Mesodermal cell (in vitro differentiated cells): ENCODE measurements around the gene DNAH1.

Source experiments
- H3K27ac ChIP-seq: 2 replicates; pipeline ENCODE4 v1.7.0; 2013; ENCODE audit warnings: mild to moderate bottlenecking, low read depth, low read length, moderate library complexity; ENCODE audit not compliant: severe bottlenecking
- H3K36me3 ChIP-seq: 2 replicates; pipeline ENCODE4 v1.7.1; 2013; ENCODE audit warnings: mild to moderate bottlenecking, low read length, moderate library complexity; ENCODE audit not compliant: control insufficient read depth, insufficient read depth
- H3K4me1 ChIP-seq: one replicate; pipeline ENCODE4 v1.7.1; 2013; ENCODE audit warnings: mild to moderate bottlenecking, low read length; ENCODE audit not compliant: insufficient read depth, control insufficient read depth, poor library complexity, severe bottlenecking
- H3K4me3 ChIP-seq: 2 replicates; pipeline ENCODE4 v1.7.0; 2013; ENCODE audit warnings: low read length, control low read depth, mild to moderate bottlenecking; ENCODE audit not compliant: insufficient read depth, poor library complexity, severe bottlenecking; ENCODE audit errors: extremely low read depth
- H3K9me3 ChIP-seq: 2 replicates; pipeline ENCODE4 v1.7.1; 2013; ENCODE audit warnings: mild to moderate bottlenecking, low read length, moderate library complexity; ENCODE audit not compliant: control insufficient read depth
- WGBS, 2 experiments: methylation state at CpG; one replicate each; pipeline ENCODE4 v1.1.5; 2013; ENCODE audit warnings: missing lambda C conversion rate in 2 of 2; ENCODE audit not compliant: insufficient coverage in 2 of 2; 5-methylcytosine and 5-hydroxymethylcytosine counted together

Gene DNAH1

DNA sequence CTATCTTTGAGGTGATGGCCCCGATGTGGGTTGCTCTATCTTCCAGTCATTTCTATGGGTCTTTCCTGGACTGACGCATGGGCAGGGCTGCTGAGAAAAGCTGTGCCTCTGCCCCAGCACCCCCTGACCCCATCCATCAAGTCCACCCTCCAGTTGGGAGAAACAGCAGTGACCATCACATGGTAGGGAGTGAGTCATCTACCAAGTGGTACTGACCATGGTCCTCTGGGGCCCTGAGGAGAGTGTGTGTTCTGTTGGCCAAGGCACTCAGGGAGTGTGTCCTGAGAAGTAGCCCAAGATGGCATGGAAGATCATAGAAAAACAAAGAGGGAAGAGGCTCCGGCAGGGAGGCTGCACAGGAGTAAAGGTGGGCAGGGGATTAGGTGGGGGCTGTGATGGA is 1.6 kb upstream of the DNAH1 start:
- Histone ChIP-seq H3K36me3 (no peaks in the 10 kb centered on the region), H3K4me1 (peaks cover 13% of the 10 kb centered on the region), H3K9me3 (no peaks in the 10 kb centered on the region), H3K4me3 (no peak overlapping the region), H3K27ac (no peak overlapping the region)
- WGBS, 2 experiments, result 95 to 100% methylated on average over 2 to 3 of the region's 3 CpGs

DNA sequence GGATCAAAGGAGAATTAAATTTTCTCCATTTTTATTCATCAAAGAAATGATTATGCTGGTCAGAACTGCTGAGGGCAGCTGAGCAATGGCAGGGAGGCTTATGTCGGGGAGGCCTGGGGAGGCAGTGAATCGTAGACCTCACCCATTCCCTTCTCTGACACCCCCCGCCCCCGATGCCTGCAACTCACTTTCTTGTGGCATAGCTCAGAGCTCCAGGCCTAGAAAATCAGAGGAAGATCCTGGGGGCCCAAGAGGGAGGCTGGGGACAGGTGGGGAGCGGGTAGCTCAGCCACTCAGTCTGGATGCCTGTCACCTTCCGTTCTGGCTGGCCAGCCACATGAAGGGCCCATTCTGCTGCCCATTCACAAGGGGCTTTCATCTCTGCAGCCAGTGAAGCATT is 1.1 kb upstream of the DNAH1 start:
- 86 to 88% methylated on average over 3 to 5 of the region's 6 CpGs for WGBS, 2 experiments
- H3K36me3 ChIP-seq, result no peaks in the 10 kb centered on the region
- no peak overlapping the region for H3K4me3 ChIP-seq
- peaks cover 13% of the 10 kb centered on the region for H3K4me1 ChIP-seq
- no peaks in the 10 kb centered on the region for H3K9me3 ChIP-seq
- H3K27ac ChIP-seq, result no peak overlapping the region

DNA sequence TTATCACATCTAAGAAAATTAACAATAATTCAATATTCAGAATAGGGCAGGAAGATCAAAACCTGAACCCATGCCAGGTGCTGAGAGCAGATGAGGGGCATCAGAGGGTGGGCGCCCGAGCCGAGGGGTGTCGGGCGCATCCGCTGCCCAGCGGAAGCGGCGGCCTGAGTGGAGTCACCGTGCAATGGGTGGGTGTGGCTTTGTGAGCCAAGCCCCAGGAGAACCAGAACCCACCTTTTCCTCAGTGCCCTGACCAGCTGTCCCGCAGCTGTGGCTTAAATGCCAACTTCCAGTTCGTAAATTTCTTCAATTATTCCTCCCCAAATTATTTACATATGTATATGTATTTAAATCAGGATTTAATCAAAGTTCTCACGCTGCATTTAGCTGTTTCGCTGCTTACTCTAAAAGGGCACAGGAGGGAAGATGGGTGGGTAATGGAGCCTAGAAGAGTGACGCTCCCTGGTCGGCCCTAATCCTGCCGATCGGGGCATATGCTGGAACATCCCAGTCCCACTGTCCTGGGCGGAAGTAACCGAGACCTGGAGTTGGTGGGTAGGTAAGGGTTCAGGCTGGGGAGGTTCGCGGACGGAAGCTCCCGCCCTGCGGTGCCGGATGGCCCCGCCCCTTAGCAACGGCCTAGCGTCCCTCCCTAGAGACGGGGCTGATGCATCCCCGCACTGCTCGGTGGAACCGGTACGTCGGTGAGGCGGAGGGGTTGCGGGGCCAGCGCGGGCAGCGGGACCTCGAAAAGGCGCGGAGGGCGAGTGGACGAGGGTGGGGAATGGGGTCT is 1.3 kb downstream of the DNAH1 start:
- no peak overlapping the region for H3K27ac ChIP-seq
- 26 to 31% methylated on average over 28 of the region's 45 CpGs for WGBS, 2 experiments
- H3K4me3 ChIP-seq, result peak overlapping the region; percentile 22
- H3K36me3 ChIP-seq, result no peaks in the 10 kb centered on the region
- H3K4me1 ChIP-seq, result peaks cover 16% of the 10 kb centered on the region
- H3K9me3 ChIP-seq, result no peaks in the 10 kb centered on the region

DNA sequence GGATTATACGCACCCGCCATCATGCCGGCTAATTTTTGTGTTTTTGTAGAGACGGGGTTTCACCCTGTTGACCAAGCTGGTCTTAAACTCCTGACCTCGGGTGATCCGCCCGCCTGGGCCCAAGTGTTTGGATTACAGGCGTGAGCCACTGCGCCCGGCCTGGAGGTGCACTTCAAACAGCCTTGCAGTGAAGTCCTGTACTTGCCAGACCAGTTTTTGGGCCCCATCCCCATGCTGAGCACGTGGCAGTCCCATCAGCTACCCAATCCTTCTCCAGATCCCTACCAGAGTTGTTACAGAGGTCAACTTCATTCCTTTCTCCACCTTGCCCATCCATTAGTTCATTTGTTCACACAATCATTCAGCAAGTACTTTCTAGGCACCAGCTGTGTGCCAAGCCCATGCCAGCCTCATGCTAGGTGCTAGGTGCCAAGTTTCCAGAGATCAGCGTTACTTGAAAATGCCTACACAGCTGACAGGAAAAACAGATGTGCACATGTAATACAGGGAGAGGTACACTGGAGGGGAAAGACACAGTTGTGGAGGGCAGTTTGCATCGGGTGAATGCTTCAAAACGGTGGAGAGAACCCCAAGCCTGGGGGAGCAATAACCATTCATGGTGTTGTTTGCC is 2.2 kb downstream of the DNAH1 start:
- peaks cover 16% of the 10 kb centered on the region for H3K4me1 ChIP-seq
- H3K27ac ChIP-seq, result no peak overlapping the region
- 84% methylated on average over 14 of the region's 14 CpGs for WGBS, 2 experiments
- no peaks in the 10 kb centered on the region for H3K36me3 ChIP-seq
- no peak overlapping the region for H3K4me3 ChIP-seq
- H3K9me3 ChIP-seq, result no peaks in the 10 kb centered on the region

DNA sequence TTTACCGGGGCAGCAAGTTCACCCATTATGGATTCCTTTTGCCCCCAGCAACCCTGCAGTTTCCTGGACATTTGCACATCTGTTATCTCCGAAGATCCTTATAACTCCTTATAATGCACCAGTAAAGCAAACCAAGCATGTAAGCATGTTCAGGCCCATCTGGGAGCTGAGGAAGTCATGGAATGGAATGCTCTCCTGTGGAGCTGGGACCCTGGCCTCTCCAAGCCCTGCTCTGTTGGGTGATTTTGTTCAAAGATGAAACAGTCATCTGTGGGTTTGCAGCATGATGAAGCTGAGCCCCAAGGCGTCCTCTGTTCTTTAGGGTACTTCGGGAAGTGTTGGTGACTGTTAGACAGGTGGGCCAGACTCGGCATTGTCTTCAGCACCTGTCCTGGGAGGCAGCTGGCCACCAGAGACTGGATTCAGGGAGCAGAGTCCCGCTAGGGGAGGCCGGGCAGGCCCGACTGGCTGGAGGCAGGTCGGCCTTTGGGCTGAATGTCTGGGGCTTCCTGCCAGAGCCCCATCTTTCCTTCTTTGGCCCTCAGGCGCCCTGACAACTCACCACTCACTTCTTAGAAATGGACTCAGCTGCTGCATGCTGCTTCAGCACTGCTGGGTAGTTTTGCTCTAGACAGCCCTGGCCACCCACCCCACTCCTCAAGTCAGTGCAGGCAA is 3.9 kb downstream of the DNAH1 start:
- Histone ChIP-seq H3K4me1 (peaks cover 13% of the 10 kb centered on the region), H3K4me3 (no peak overlapping the region), H3K27ac (no peak overlapping the region), H3K9me3 (no peaks in the 10 kb centered on the region), H3K36me3 (no peaks in the 10 kb centered on the region)
- 81 to 84% methylated on average over 8 to 9 of the region's 10 CpGs for WGBS, 2 experiments

DNA sequence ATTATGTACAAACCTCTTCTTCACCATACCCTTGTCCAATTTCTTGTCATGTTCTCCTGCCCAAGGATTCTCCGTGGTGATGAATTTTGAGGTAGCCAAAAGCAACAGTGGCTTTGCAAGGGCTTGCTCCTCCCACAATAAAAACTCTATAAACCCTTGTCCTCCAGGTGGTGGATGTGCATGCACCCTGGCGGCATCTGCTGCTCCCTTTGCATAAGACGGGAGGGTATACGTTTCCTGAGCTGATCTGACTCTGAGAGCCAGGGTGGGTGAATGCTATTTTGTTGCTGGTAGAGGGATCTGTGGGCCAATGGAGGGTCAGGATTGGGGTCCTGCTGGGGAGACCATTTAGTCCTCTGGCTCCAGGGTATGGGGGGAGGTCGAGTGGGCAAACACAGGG is 5.4 kb downstream of the DNAH1 start:
- WGBS, 2 experiments, result 63 to 68% methylated on average over 3 to 4 of the region's 5 CpGs
- Histone ChIP-seq H3K4me1 (peaks cover 13% of the 10 kb centered on the region), H3K9me3 (no peaks in the 10 kb centered on the region), H3K36me3 (no peaks in the 10 kb centered on the region), H3K27ac (no peak overlapping the region), H3K4me3 (no peak overlapping the region)

DNA sequence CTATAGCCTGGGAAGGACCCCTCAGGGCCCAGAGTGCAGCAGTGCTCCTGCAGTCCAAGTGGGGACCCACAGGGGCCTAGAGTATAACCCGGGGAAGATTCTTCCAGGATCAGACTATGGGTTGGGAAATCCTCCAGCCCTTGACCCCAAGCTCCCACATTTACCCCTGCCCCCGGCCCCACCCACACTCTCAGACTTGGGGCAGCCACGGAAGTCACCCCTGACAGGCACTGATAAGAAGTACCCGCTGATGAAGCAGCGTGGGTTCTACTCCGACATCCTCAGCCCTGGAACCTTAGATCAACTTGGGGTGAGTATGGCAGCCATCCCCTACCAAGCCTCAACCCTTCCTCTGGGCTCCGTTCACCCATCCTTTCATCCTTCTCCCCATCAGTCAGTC is 6.3 kb downstream of the DNAH1 start:
- no peaks in the 10 kb centered on the region for H3K9me3 ChIP-seq
- no peaks in the 10 kb centered on the region for H3K36me3 ChIP-seq
- H3K27ac ChIP-seq, result no peak overlapping the region
- whole genome bisulfite sequencing, 2 experiments, result 93 to 95% methylated on average over 7 of the region's 7 CpGs
- peaks cover 10% of the 10 kb centered on the region for H3K4me1 ChIP-seq
- H3K4me3 ChIP-seq, result no peak overlapping the region

DNA sequence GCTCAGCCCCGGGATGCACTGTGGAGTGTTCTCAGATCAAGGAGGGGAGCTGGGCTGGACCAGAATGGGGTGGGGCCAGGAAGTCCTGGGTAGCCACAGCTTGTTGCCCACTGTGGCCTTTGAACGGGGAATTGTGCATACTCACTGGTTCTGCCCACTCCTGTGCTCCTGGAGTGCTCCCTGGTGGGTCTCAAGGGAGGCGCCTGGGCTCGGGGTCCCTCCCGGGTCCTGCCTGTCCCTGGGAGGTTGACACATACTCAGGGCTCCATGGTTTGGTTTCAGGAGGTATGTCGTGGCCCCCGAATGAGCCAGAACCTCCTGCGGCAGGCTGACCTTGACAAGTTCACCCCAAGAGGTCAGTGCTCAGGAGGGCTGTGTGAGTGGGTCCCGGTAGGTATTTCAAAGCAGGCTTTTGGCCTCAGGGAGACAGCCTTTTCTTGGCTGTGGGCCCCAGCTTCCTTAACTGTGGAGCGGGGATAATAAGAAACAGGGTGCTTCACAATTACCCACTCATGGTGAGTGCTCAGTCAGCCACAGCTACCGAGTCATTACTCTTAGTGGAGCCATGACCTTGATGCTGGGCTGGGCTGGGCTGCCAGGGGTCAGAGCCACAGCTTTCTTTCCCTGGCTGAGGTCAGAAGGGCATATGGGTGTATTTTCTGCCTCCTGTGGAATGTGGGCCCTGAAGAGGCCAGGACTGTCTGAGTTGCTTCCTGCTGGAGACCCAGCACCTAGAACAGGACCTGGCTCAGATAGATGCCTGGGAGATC is 7.6 kb downstream of the DNAH1 start:
- Histone ChIP-seq H3K9me3 (no peaks in the 10 kb centered on the region), H3K4me3 (no peak overlapping the region), H3K36me3 (no peaks in the 10 kb centered on the region), H3K27ac (no peak overlapping the region), H3K4me1 (peaks cover 10% of the 10 kb centered on the region)
- 90 to 92% methylated on average over 5 to 11 of the region's 11 CpGs for WGBS, 2 experiments

DNA sequence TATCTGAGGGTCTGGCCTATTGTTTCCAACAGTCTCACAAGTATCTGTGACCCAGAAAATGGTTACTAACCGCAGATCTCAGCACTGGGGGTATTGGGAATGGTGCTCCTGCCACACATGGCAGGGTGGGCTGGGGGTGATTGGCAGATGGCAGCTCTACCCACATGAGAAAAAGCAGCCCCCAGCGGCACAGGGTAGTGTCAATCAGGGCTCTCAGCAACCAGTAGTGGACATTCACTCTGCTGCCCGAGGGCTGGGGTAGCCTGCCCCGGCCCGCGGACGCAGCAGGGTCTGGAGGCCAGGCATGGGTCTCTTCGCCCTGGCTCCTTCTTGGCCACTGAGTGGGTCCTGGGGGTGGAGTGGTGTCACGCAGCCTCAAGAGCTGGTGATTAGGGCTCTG is 8.6 kb downstream of the DNAH1 start:
- Histone ChIP-seq H3K4me3 (no peak overlapping the region), H3K27ac (no peak overlapping the region), H3K9me3 (no peaks in the 10 kb centered on the region), H3K4me1 (peaks cover 10% of the 10 kb centered on the region), H3K36me3 (no peaks in the 10 kb centered on the region)
- 85 to 95% methylated on average over 4 to 9 of the region's 9 CpGs for WGBS, 2 experiments

DNA sequence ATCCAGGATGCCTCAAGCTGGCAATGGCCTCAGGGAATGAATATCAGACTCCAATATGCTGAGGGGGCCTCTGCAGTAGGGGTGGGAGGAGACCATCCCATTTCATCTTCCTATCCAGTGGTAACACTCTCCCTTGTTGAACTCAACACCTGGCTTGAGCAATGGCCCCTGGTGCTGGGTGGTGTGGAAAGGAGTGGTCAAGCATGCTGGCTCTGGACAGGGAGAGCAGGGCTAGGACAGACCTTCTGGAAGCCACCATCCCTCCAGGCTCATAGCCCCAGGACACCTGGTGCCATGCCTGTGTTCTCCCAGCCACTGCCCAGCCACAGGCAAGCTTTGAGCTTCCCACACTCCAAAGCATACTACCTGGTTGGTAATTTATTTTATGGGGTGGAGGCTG is 9.6 kb downstream of the DNAH1 start:
- Histone ChIP-seq H3K9me3 (no peaks in the 10 kb centered on the region), H3K27ac (no peak overlapping the region), H3K4me1 (peaks cover 7% of the 10 kb centered on the region), H3K4me3 (no peak overlapping the region), H3K36me3 (no peaks in the 10 kb centered on the region)
